NT2/D1 (cell line): ENCODE data around the gene CDH18.

Experiments used
- YY1 ChIP-seq: IDR thresholded peaks from 2 replicates; pipeline ENCODE4 v1.6.1; 2011; ENCODE audit not compliant: insufficient read length, insufficient read depth
- ZNF274 ChIP-seq: IDR thresholded peaks from 2 replicates; pipeline ENCODE4 v1.6.1; 2011; ENCODE audit warnings: mild to moderate bottlenecking, low read depth, low read length

- TF ChIP-seq YY1 (no peak), ZNF274 (no peak)
These were observed 382.1 kb downstream of the CDH18 start for GRCh38 chr5:19605846-19606407.
